ENCODE measurements around the gene TOM1. TPM values are rescaled to one million over a fixed set of nuclear protein-coding genes. Genes with fewer than 3 reads are reported as not detected.

TOM1 gene
- total and polyA plus RNA-seq, 2 experiments from 2014 or later, result 108 to 114 TPM

- Histone ChIP-seq H3K27ac (no peak overlapping the region), H3K4me1 (ENCODE audit: insufficient read depth) (no peaks in the 10 kb centered on the region), H3K4me3 (no peak overlapping the region), H3K9me3 (ENCODE audit: low read depth) (no peaks in the 10 kb centered on the region), H3K79me2 (no peaks in the 10 kb centered on the region), H4K20me1 (ENCODE audit: insufficient read depth, poor library complexity, severe bottlenecking) (peaks cover 3% of the 10 kb centered on the region), H2AFZ (no peak overlapping the region), H3K36me3 (replicated peaks; ENCODE audit: insufficient read depth, low read depth) (no peaks in the 10 kb centered on the region), H3K27me3 (no peaks in the 10 kb centered on the region), H3K9me2 (replicated peaks; ENCODE audit: insufficient read depth) (no peaks in the 10 kb centered on the region), H3K4me2 (no peak overlapping the region)
- 95% methylated on average over 4 of the region's 4 CpGs for WGBS (ENCODE audit: low lambda C conversion rate, missing lambda C conversion rate)
- no peak for TF ChIP-seq EZH2phosphoT487 (IDR thresholded peaks at IDR 0.05; ENCODE audit: low read depth, severe bottlenecking, unreplicated experiment)
- TF ChIP-seq EZH2 (IDR thresholded peaks at IDR 0.05; ENCODE audit: borderline replicate concordance), result no peak
- TF ChIP-seq CTCF (IDR thresholded peaks at IDR 0.05; ENCODE audit: poor library complexity), result no peak
- DNase-seq (ENCODE audit: low spot score), result no peak
These were observed 25.1 kb downstream of the TOM1 start for GRCh38 chr22:35324762-35325161.

GRCh38 chr22:35325209-35325608, 25.5 kb downstream of the TOM1 start:
- Histone ChIP-seq H3K27ac (no peak overlapping the region), H2AFZ (no peak overlapping the region), H3K36me3 (replicated peaks; ENCODE audit: insufficient read depth, low read depth) (no peaks in the 10 kb centered on the region), H3K79me2 (no peaks in the 10 kb centered on the region), H3K4me1 (ENCODE audit: insufficient read depth) (no peaks in the 10 kb centered on the region), H3K27me3 (no peaks in the 10 kb centered on the region), H4K20me1 (ENCODE audit: insufficient read depth, poor library complexity, severe bottlenecking) (no peaks in the 10 kb centered on the region), H3K9me3 (ENCODE audit: low read depth) (no peaks in the 10 kb centered on the region), H3K4me3 (no peak overlapping the region), H3K4me2 (no peak overlapping the region), H3K9me2 (replicated peaks; ENCODE audit: insufficient read depth) (no peaks in the 10 kb centered on the region)
- no peak for DNase-seq (ENCODE audit: low spot score)
- WGBS (ENCODE audit: low lambda C conversion rate, missing lambda C conversion rate), result 96% methylated on average over 5 of the region's 5 CpGs
- TF ChIP-seq EZH2phosphoT487 (IDR thresholded peaks at IDR 0.05; ENCODE audit: low read depth, severe bottlenecking, unreplicated experiment), result no peak
- TF ChIP-seq CTCF (IDR thresholded peaks at IDR 0.05; ENCODE audit: poor library complexity), result no peak
- no peak for TF ChIP-seq EZH2 (IDR thresholded peaks at IDR 0.05; ENCODE audit: borderline replicate concordance)

GRCh38 chr22:35326854-35327562, 27.3 kb downstream of the TOM1 start:
- no peak for DNase-seq (ENCODE audit: low spot score)
- Histone ChIP-seq H3K4me3 (no peak overlapping the region), H3K27ac (no peak overlapping the region), H2AFZ (no peak overlapping the region), H3K4me2 (no peak overlapping the region), H4K20me1 (ENCODE audit: insufficient read depth, poor library complexity, severe bottlenecking) (no peaks in the 10 kb centered on the region), H3K27me3 (no peaks in the 10 kb centered on the region), H3K4me1 (ENCODE audit: insufficient read depth) (no peaks in the 10 kb centered on the region), H3K9me3 (ENCODE audit: low read depth) (no peaks in the 10 kb centered on the region), H3K36me3 (replicated peaks; ENCODE audit: insufficient read depth, low read depth) (no peaks in the 10 kb centered on the region), H3K79me2 (no peaks in the 10 kb centered on the region), H3K9me2 (replicated peaks; ENCODE audit: insufficient read depth) (no peaks in the 10 kb centered on the region)
- TF ChIP-seq EZH2 (IDR thresholded peaks at IDR 0.05; ENCODE audit: borderline replicate concordance) (no peak), CTCF (IDR thresholded peaks at IDR 0.05; ENCODE audit: poor library complexity) (no peak), EZH2phosphoT487 (IDR thresholded peaks at IDR 0.05; ENCODE audit: low read depth, severe bottlenecking, unreplicated experiment) (no peak)
- WGBS (ENCODE audit: low lambda C conversion rate, missing lambda C conversion rate), result 93% methylated on average over 17 of the region's 17 CpGs
